HG02973 (cell line): Measurements from ENCODE around the gene CFAP46.
"Not testable (repeated sequence)": the region's sequence is repeated elsewhere in the genome, so short reads cannot be mapped to it uniquely, and the experiment has no call there.

Experiments used
- ATAC-seq: cut with Tn5 transposase; IDR thresholded peaks from one replicate; pipeline ENCODE4 v1.9.1; 2021; ENCODE audit warnings: moderate library complexity; ENCODE audit not compliant: unreplicated experiment

Gene CFAP46

GRCh38 chr10:132846631-132847415, 95.5 kb downstream of the CFAP46 start:
- ATAC-seq: no peak

DNA sequence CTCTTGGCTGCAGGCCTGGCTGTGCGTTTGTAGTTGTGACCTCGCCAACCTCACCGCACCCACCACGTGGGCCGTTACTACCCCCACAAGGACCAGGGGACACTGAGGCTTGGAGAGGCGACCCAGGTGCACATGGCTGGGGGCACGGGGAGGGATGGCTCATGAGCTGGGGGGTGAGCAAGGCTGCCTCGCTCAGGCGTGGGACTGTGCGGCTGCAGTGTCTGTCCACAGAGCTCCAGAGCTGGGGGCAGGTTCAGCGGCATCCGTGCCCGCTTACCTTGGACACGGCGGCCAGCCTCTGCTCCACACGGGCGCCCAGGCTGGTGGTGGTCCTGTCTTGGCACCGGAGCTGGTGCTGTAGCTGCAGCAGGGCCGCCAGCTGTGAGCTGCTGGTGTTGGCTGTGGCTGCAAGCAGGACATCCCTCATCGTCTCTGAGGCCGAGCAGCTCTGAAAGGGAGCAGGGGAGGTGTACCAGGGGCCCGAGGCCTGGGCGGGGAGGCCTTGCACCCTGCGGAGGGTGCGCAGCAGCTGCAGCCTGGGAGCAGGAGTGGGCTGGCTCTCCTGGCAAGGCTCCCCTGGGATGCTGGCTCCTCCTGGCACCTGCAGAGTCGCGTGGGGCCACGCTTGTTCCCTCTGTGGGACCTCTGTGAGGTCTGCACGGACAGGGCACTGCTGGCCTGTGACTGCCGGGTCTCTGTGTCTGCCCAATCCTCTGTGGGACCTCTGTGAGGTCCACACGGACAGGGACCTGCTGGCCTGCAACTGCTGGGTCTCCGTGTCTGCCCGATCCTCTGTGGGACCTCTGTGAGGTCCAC, 96.4 kb downstream of the CFAP46 start:
- no peak for ATAC-seq

DNA sequence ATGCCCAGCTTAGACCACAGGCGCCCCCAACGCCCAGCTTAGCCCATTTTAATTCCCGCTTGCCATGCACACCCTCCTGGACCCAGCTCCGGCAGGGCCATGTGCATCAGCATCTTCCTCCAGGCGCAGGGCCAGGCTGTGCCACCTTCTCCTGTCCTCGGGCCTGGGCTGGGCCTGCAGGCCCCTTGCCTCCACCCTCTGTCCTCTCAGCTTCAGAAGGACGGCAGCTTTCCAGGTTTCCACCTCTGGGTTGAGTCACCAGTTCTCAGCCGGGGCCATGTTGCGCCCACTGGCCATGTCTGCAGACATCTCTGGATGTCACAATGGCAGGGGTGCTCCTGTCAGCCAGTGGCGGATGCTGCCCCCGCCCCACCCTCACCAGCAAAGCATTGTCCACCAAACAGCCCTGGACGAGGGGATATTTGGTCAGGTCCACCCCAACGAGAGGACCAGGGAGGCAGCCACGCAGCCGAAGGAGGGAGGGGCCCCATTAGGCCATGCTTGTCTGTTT, 97.3 kb downstream of the CFAP46 start:
- no peak for ATAC-seq

- no peak for ATAC-seq
Measured at GRCh38 chr10:132844069-132844809, 98.1 kb downstream of the CFAP46 start.

DNA sequence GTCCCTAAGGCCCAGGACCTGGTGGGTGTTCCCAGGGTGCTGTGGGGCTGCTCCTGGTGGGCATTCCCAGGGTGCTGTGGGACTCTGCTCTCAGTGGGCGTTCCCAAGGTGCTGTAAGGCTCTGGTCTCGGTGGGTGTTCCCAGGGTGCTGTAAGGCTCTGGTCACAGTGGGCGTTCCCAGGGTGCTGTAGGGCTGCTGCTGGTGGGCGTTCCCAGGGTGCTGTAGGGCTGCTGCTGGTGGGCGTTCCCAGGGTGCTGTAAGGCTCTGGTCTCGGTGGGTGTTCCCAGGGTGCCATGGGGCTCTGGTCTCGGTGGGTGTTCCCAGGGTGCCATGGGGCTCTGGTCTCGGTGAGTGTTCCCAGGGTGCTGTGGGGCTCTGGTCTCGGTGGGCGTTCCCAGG, 99.1 kb downstream of the CFAP46 start:
- not testable (repeated sequence) for ATAC-seq

GRCh38 chr10:132842397-132842796, 100.0 kb downstream of the CFAP46 start:
- ATAC-seq: no peak

DNA sequence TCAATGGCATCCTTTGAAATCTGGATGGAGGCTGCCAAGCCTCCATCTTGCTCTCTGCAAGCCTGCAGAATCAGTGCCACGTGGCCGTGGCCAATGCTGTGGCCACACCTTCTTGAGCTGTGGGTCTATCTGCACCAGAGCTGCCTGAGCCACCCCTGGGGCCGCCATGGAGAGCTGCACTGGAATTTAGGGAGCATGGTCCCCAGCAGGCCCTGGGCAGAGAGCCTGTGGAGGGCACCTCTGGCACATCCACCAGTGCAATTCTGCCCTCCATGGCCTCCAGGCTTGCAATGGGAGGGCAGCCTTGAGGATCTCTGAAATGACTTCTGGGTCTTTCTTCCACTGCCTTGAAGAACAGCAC, 100.8 kb downstream of the CFAP46 start:
- no peak for ATAC-seq

DNA sequence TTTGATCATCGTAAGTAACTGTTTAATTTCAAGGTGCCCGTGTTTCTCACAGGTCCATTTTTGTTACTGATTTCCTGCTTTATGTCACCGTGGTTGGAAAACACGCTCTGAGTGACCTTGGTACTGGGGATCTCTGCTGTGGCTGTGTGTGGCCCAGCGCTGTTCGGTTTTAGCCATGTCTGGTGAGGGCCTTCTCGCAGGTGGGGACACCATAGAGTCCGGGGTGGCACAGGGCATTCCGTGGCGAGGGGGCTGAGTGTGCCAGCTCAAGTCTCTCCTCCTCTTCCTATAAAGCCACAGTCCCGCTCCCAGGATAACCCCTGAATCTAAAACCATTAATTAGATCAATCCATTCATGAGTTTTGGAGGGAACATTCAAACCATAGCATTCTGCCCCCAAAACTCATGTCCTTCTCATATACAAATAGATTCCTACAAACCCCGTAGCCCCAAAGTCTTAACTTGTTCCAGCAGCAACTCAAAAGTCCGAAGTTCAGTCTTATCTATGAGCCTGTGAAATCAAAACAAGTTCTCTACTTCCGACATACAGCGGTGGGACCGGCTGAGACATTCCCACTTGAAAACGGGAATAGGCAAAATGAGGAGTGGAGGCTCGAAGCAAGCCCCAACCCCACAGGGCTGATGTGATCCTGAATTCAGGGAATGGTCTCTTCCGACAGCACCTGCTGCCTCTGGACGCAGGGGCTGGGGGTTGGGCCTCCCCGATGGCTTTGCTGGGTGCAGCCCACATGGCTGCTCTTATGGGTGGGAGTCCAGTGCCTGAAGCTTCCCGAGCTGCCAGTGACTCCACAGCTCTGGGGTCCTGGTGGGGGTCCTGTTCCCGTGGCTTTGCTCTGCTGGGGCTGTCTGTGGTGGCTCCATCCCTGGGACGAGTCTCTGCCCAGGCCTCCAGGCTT, 101.4 kb downstream of the CFAP46 start:
- no peak for ATAC-seq

DNA sequence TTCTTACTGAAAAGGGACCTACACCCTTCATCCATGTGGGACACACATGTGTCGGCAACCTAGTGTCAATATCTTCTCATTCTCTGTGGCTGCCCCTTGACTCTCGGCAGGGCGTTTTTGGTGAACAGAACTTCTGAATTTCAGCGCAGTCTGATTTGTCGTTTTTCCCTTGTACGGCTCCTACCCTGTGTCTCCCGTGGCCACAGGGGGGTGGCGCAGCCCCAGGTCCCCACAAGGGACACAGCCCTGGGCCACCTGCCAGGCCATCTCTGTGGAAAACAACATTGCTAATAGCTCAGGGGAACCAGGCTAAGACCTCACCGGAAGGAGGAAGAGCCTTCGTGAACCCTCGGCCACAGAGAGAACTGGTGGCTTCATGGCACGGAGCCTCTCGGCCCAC, 103.3 kb downstream of the CFAP46 start:
- ATAC-seq: no peak

- no peak for ATAC-seq
Measured at GRCh38 chr10:132838346-132838970, 103.9 kb downstream of the CFAP46 start.

GRCh38 chr10:132837905-132838304, 104.5 kb downstream of the CFAP46 start:
- ATAC-seq: no peak

GRCh38 chr10:132836832-132837540, 105.4 kb downstream of the CFAP46 start:
- ATAC-seq: no peak

DNA sequence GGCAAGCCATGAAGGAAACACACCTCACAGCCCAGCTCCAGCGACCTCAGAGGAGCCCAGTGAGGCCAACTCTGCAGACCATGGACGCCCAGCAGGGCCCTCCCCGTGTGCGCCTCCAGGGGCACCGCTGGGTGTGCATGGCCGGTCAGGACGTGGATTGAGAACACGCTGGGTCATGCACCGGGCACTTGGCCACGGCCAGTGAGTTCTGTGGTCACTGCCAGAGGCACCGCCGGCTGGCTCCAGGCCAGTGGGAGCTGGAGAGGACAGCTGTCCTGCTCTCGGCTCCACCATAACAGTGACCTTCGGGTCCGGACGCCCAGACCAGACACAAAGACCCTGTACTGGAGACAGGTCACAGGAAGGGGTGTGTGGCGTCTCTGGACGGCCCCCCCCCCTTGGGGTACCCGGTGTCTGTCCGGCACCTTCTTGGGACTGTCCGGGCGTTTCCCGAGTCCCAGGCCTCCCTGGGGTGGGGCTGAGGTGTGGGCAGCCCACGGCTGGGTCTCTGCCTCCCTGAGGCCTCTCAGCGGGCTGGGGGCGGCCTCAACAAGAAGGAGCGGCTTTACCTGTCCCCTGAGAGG, 106.0 kb downstream of the CFAP46 start:
- no peak for ATAC-seq

DNA sequence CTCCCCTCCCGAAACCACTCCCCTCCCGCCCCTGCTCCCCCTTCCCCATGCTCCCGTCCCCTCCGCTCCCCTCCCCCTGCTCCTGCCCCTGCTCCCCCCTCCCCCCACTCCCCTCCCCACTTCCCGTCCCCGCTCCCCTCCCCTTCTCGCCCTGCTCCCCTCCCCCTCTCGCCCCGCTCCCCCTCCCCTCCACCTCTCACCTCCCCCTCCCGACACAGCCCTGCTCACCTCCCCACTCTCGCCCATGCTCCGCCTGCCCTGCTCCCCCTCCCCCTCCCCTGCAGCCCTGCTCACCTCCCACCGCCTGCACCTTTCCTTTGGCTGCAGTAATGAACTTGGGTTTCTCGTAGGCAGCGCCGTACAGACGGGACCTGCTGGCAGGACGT, 106.5 kb downstream of the CFAP46 start:
- ATAC-seq: no peak

GRCh38 chr10:132834891-132835847, 107.2 kb downstream of the CFAP46 start:
- no peak for ATAC-seq

GRCh38 chr10:132834311-132834761, 108.0 kb downstream of the CFAP46 start:
- ATAC-seq: no peak

DNA sequence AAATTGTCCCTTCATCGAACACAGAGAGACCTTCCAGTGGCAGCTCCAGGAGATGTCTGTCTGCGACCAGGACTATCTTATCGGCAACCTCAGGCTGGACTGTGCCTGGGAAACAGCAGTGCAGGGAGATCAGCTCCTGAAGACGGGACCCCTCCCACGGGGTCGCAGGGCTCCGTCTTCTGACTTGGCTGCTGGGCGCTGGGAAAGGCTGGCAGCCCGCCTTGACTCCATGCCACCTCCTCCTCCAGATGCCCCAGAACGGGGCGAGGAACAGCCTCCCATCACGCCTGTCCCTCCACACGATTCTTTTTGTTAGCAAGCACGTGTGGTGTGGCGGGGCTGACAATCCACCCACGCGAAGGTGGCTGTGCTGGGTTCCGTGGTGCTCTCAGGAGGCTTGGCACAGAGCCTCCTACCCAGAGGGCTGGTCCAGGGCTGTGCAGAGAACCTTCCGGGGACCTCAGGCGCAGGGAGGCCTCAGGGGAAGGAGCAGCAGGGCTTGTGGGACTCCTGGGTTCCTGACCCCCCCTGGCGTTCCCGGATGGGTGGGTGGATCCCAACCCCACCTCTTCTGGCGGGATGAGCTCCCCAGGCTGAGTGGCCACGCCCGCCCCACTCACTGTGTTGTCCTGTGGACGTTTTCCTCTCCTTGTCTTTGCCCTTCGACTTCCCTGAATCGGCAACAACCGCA, 108.8 kb downstream of the CFAP46 start:
- ATAC-seq: no peak
